GM18508 (cell line): ENCODE measurements around the gene GPC6.

ENCODE experiments used
- ATAC-seq: cut with Tn5 transposase; IDR thresholded peaks from one replicate; pipeline ENCODE4 v1.9.1; 2021; ENCODE audit warnings: moderate number of reproducible peaks; ENCODE audit not compliant: insufficient read depth, unreplicated experiment

The GPC6 gene

GRCh38 chr13:93539914-93540313, 313.3 kb downstream of the GPC6 start:
- ATAC-seq, result no peak

GRCh38 chr13:93547886-93548285, 321.3 kb downstream of the GPC6 start:
- no peak for ATAC-seq

- no peak for ATAC-seq
These were observed 322.9 kb downstream of the GPC6 start for GRCh38 chr13:93549326-93550005.

- ATAC-seq, result no peak
These were observed 323.6 kb downstream of the GPC6 start for GRCh38 chr13:93550236-93550635.

- ATAC-seq, result no peak
These were observed 326.0 kb downstream of the GPC6 start for GRCh38 chr13:93552596-93552995.

- ATAC-seq, result no peak
These were observed 327.9 kb downstream of the GPC6 start for GRCh38 chr13:93554514-93554913.

- ATAC-seq, result no peak
These were observed 332.0 kb downstream of the GPC6 start for GRCh38 chr13:93558637-93559036.

GRCh38 chr13:93559718-93560117, 333.1 kb downstream of the GPC6 start:
- ATAC-seq, result no peak

- no peak for ATAC-seq
These were observed 335.1 kb downstream of the GPC6 start for GRCh38 chr13:93561576-93562225.

GRCh38 chr13:93562676-93563075, 336.1 kb downstream of the GPC6 start:
- ATAC-seq, result no peak

GRCh38 chr13:93577105-93577504, 350.5 kb downstream of the GPC6 start:
- ATAC-seq, result no peak

GRCh38 chr13:93589788-93590187, 363.2 kb downstream of the GPC6 start:
- no peak for ATAC-seq

GRCh38 chr13:93603043-93603442, 376.4 kb downstream of the GPC6 start:
- no peak for ATAC-seq

GRCh38 chr13:93614776-93615175, 388.2 kb downstream of the GPC6 start:
- ATAC-seq, result no peak

GRCh38 chr13:93620181-93620765, 393.7 kb downstream of the GPC6 start:
- no peak for ATAC-seq

- ATAC-seq, result no peak
These were observed 394.4 kb downstream of the GPC6 start for GRCh38 chr13:93621051-93621450.

GRCh38 chr13:93621966-93622365, 395.4 kb downstream of the GPC6 start:
- no peak for ATAC-seq

GRCh38 chr13:93624311-93624777, 397.7 kb downstream of the GPC6 start:
- ATAC-seq, result no peak

GRCh38 chr13:93625536-93625935, 398.9 kb downstream of the GPC6 start:
- ATAC-seq, result no peak

- no peak for ATAC-seq
These were observed 401.7 kb downstream of the GPC6 start for GRCh38 chr13:93628136-93628797.

GRCh38 chr13:93635616-93636032, 409.0 kb downstream of the GPC6 start:
- ATAC-seq, result no peak
